ENCODE results near the gene GREB1. TPM values are rescaled to one million over a fixed set of nuclear protein-coding genes. Genes with fewer than 3 reads are reported as not detected.
"Not testable (repeated sequence)": the region's sequence is repeated elsewhere in the genome, so short reads cannot be mapped to it uniquely, and the experiment has no call there.

Gene GREB1
- total RNA-seq, 2 experiments from 2014 or later = 0.13 to 0.33 TPM

- POLR2A ChIA-PET = no interaction called here
- Mint-ChIP-seq H3K27me3 (peaks cover 5% of the 10 kb centered on the region), H3K4me1 (no peaks in the 10 kb centered on the region), H3K4me3 (no peak overlapping the region), H3K9me3 (peaks cover 5% of the 10 kb centered on the region), H3K27ac (no peak overlapping the region), H3K36me3 (ENCODE audit: low read depth) (peaks cover 2% of the 10 kb centered on the region)
- CTCF ChIA-PET = no interaction called here
- no peak for DNase-seq
Measured at GRCh38 chr2:11659851-11660250, 126.0 kb downstream of the GREB1 start.

- H3K36me3 Mint-ChIP-seq (ENCODE audit: low read depth); H3K4me3 Mint-ChIP-seq; H3K27ac Mint-ChIP-seq; H3K4me1 Mint-ChIP-seq; DNase-seq; POLR2A ChIA-PET; H3K9me3 Mint-ChIP-seq; H3K27me3 Mint-ChIP-seq; CTCF ChIA-PET: not testable (repeated sequence)
Measured at GRCh38 chr2:11660396-11660795, 126.6 kb downstream of the GREB1 start.

- peaks cover 5% of the 10 kb centered on the region for H3K9me3 Mint-ChIP-seq
- no peak overlapping the region for H3K4me3 Mint-ChIP-seq
- H3K36me3 Mint-ChIP-seq (ENCODE audit: low read depth) = peaks cover 2% of the 10 kb centered on the region
- CTCF ChIA-PET = no interaction called here
- POLR2A ChIA-PET = no interaction called here
- peaks cover 5% of the 10 kb centered on the region for H3K27me3 Mint-ChIP-seq
- no peak overlapping the region for H3K27ac Mint-ChIP-seq
- no peak for DNase-seq
- no peaks in the 10 kb centered on the region for H3K4me1 Mint-ChIP-seq
Measured at GRCh38 chr2:11661891-11662435, 128.1 kb downstream of the GREB1 start.

GRCh38 chr2:11662882-11663281 is 129.0 kb downstream of the GREB1 start:
- POLR2A ChIA-PET = no interaction called here
- CTCF ChIA-PET = interaction anchor here (1.3 kb wide), 1 partner anchor 30 kb away, joined by 4 read pairs; no protein-coding TSS in a partner anchor
- Mint-ChIP-seq H3K27me3 (peaks cover 3% of the 10 kb centered on the region), H3K4me3 (no peak overlapping the region), H3K9me3 (peaks cover 5% of the 10 kb centered on the region), H3K36me3 (ENCODE audit: low read depth) (peaks cover 2% of the 10 kb centered on the region), H3K4me1 (no peaks in the 10 kb centered on the region), H3K27ac (no peak overlapping the region)
- DNase-seq = no peak

- DNase-seq = no peak
- Mint-ChIP-seq H3K4me1 (no peaks in the 10 kb centered on the region), H3K27ac (no peak overlapping the region), H3K27me3 (peaks cover 3% of the 10 kb centered on the region), H3K9me3 (peaks cover 5% of the 10 kb centered on the region), H3K4me3 (no peak overlapping the region), H3K36me3 (ENCODE audit: low read depth) (peaks cover 2% of the 10 kb centered on the region)
- CTCF ChIA-PET = interaction anchor here (1.3 kb wide), 1 partner anchor 30 kb away, joined by 4 read pairs; no protein-coding TSS in a partner anchor
- POLR2A ChIA-PET = no interaction called here
Measured at GRCh38 chr2:11663427-11663826, 129.6 kb downstream of the GREB1 start.

- Mint-ChIP-seq H3K4me1 (no peaks in the 10 kb centered on the region), H3K9me3 (peaks cover 5% of the 10 kb centered on the region), H3K27ac (no peak overlapping the region), H3K4me3 (no peak overlapping the region), H3K27me3 (peaks cover 10% of the 10 kb centered on the region), H3K36me3 (ENCODE audit: low read depth) (peaks cover 2% of the 10 kb centered on the region)
- no peak for DNase-seq
- ChIA-PET CTCF (interaction anchor here (0.7 to 2.4 kb wide), 2 partner anchors 114 to 679 kb away, joined by 3 to 7 read pairs; no protein-coding TSS in a partner anchor), POLR2A (no interaction called here)
Measured at GRCh38 chr2:11665028-11665427, 131.2 kb downstream of the GREB1 start.

- Mint-ChIP-seq H3K9me3 (peaks cover 5% of the 10 kb centered on the region), H3K36me3 (ENCODE audit: low read depth) (peaks cover 2% of the 10 kb centered on the region), H3K4me1 (peaks cover 3% of the 10 kb centered on the region), H3K4me3 (no peak overlapping the region), H3K27ac (no peak overlapping the region), H3K27me3 (peaks cover 18% of the 10 kb centered on the region)
- ChIA-PET POLR2A (no interaction called here), CTCF (interaction anchor here (0.7 to 2.4 kb wide), 2 partner anchors 114 to 679 kb away, joined by 3 to 7 read pairs; no protein-coding TSS in a partner anchor)
- DNase-seq = no peak
Measured at GRCh38 chr2:11665510-11666362, 131.9 kb downstream of the GREB1 start.

- POLR2A ChIA-PET = no interaction called here
- H3K4me1 Mint-ChIP-seq = peaks cover 3% of the 10 kb centered on the region
- peaks cover 18% of the 10 kb centered on the region for H3K27me3 Mint-ChIP-seq
- no peak overlapping the region for H3K27ac Mint-ChIP-seq
- CTCF ChIA-PET = interaction anchor here (2.4 kb wide), 1 partner anchor 112 kb away, joined by 7 read pairs; no protein-coding TSS in a partner anchor
- no peak overlapping the region for H3K4me3 Mint-ChIP-seq
- peaks cover 3% of the 10 kb centered on the region for H3K9me3 Mint-ChIP-seq
- H3K36me3 Mint-ChIP-seq (ENCODE audit: low read depth) = peaks cover under 1% of the 10 kb centered on the region
- no peak for DNase-seq
Measured at GRCh38 chr2:11667194-11667593, 133.3 kb downstream of the GREB1 start.

GRCh38 chr2:11667866-11668637 is 134.2 kb downstream of the GREB1 start:
- Mint-ChIP-seq H3K4me1 (peaks cover 4% of the 10 kb centered on the region), H3K36me3 (ENCODE audit: low read depth) (no peaks in the 10 kb centered on the region), H3K27me3 (peaks cover 23% of the 10 kb centered on the region), H3K4me3 (no peak overlapping the region), H3K9me3 (no peaks in the 10 kb centered on the region), H3K27ac (no peak overlapping the region)
- DNase-seq = no peak
- ChIA-PET CTCF (interaction anchor here (0.6 kb wide), 1 partner anchor 1241 kb away, joined by 4 read pairs; no protein-coding TSS in a partner anchor), POLR2A (no interaction called here)

GRCh38 chr2:11669454-11670291 is 135.8 kb downstream of the GREB1 start, which contains the start of gene NTSR2:
NTSR2 (minus strand) TSS chr2:11670195; CDS start chr2:11670129, 66 bp downstream.
- POLR2A ChIA-PET = no interaction called here
- no peak within 1 kb of the TSS for H3K27ac Mint-ChIP-seq
- CTCF ChIA-PET = no interaction called here
- H3K27me3 Mint-ChIP-seq = peaks cover 27% of the 10 kb centered on the region
- no peaks in the 10 kb centered on the region for H3K36me3 Mint-ChIP-seq (ENCODE audit: low read depth)
- H3K4me1 Mint-ChIP-seq = peaks cover 4% of the 10 kb centered on the region
- H3K4me3 Mint-ChIP-seq = no peak within 1 kb of the TSS
- peak; percentile 32 for DNase-seq
- no peaks in the 10 kb centered on the region for H3K9me3 Mint-ChIP-seq

GRCh38 chr2:11672407-11672806 is 138.6 kb downstream of the GREB1 start:
- Mint-ChIP-seq H3K9me3 (no peaks in the 10 kb centered on the region), H3K4me1 (peaks cover 4% of the 10 kb centered on the region), H3K36me3 (ENCODE audit: low read depth) (no peaks in the 10 kb centered on the region), H3K27ac (no peak overlapping the region), H3K4me3 (no peak overlapping the region), H3K27me3 (peaks cover 48% of the 10 kb centered on the region)
- ChIA-PET CTCF (no interaction called here), POLR2A (no interaction called here)
- no peak for DNase-seq

GRCh38 chr2:11674983-11675382 is 141.1 kb downstream of the GREB1 start:
- Mint-ChIP-seq H3K27me3 (peaks cover 52% of the 10 kb centered on the region), H3K9me3 (no peaks in the 10 kb centered on the region), H3K36me3 (ENCODE audit: low read depth) (no peaks in the 10 kb centered on the region), H3K27ac (no peak overlapping the region), H3K4me1 (peaks cover 4% of the 10 kb centered on the region), H3K4me3 (no peak overlapping the region)
- ChIA-PET POLR2A (no interaction called here), CTCF (interaction anchor here (0.6 kb wide), 1 partner anchor 1328 kb away, joined by 4 read pairs; no protein-coding TSS in a partner anchor)
- DNase-seq = no peak

Measured in activated CD4-positive, alpha-beta memory T cell treated with anti-CD3 and anti-CD28 coated beads, Interleukin-2, amount 10 ng/mL, durations not matched to agents 7 days and 5 days (primary cell).